ENCODE data around the gene SAMD8.

- TF ChIP-seq POLR2AphosphoS5 (IDR thresholded peaks at IDR 0.05; ENCODE audit: insufficient read depth, low read depth, low read length), result no peak
- TF ChIP-seq EZH2 (IDR thresholded peaks at IDR 0.05; ENCODE audit: borderline replicate concordance, low read depth, low read length, severe bottlenecking), result no peak
Observed at GRCh38 chr10:75166623-75166972, 55.1 kb downstream of the SAMD8 start.
